ENCODE measurements around the gene POMGNT2.

POMGNT2 gene

GRCh38 chr3:43031485-43031884 is 74.4 kb downstream of the POMGNT2 start:
- peak; percentile 76 for DNase-seq (ENCODE audit: low spot score)
- Histone ChIP-seq H3K27ac (peak overlapping the region in 1 of 2 donors; percentile 39), H3K4me3 (no peak overlapping the region)
- no peak for TF ChIP-seq CTCF (IDR thresholded peaks at IDR 0.05)

DNA sequence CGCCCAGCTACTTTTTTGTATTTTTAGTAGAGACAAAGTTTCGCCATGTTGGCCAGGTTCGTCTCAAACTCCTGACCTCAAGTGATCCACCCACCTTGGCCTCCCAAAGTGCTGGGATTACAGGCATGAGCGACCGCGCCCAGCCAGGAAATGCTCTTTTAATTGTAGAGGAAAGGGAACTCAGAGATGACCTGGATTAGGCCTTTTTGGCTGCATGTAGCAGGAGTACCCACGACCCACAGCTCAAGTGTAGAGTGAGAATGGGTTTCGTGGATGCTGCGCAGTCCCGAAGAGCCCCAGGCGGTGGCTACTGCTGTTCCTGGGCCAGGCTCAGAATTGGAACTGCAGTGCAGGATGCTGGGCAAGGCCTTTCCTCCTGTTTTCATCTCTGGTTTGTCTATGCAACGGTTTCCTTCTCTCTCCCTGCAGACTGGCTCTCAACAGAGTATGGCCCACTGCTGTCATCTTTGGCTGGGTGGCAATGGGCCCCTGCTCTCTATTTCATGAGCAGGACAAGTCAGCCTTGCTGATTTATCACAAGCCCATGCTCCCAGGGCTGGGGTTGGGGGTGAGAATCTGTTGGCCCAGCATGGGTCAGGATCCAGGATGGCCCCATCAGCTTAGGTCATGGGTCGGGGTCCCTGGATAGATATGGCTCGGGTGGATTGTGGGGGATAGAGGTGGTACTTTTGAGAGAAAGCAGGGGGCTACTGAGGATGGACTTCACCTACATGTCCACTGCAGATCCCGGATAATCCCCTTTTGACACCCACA is 75.5 kb downstream of the POMGNT2 start:
- no peak for TF ChIP-seq CTCF (IDR thresholded peaks at IDR 0.05)
- Histone ChIP-seq H3K27ac (no peak overlapping the region), H3K4me3 (no peak overlapping the region)
- peak; percentile 59 for DNase-seq (ENCODE audit: low spot score)

Measured in coronary artery (tissue), 2 donors.